GM18526 (cell line): ENCODE results near the gene MAML2.

Source experiments
- POLR2A ChIP-seq: IDR thresholded peaks from 3 replicates; pipeline ENCODE4 v1.6.1; 2011; ENCODE audit not compliant: insufficient read length; ENCODE audit errors: extremely low read depth

MAML2 gene

DNA sequence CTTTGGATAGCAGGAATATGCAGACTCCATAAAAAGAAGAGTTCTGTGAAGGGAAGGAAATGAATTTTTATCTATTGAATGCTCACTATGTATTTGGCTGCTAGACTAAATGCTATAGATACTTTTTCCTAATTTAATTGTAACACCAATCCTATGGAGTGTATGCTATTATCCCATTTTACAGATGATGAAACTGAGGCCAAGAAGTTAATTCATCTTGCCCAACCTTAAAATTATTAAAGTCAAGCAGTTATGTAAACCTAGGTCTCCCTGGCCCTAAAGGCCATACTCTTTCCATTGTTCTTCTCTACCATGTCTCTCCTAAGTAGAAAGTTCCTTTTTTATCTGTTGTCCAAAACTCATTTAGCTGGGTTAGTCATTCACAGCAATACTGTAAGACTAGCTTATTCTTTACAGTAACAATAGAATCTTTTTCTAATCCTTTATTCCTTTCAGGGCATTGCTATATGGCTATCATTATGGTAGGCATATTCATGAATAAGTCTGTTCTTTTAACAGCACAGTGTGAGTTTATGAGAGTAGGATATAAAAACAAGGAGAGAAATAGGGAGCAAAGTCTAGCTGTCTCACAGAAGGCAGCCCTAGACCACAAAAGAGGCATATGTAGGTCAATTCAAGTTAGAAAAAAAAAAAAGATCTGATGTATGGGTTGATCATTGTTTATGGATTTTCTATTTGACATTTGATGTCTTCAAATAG, 50.5 kb downstream of the MAML2 start:
- no peak for TF ChIP-seq POLR2A

DNA sequence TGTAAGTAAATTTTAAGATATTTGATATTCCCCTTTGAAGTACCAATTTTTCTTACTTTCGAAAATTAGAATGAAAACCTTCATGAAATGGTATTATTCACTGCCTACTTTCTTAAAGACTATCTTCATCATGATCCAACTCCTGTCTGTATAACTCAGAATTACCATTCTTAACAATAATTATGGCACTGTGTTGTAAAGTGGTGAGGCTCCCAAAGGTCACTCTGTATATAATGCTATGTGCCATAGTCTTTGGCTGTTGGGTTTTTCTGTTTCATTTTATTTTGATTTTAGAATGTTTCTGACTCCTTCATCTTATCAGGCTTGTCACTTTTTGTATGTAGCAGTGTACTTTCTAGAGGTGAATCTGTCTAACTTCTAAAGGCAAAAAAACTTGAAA, 52.4 kb downstream of the MAML2 start:
- no peak for TF ChIP-seq POLR2A

DNA sequence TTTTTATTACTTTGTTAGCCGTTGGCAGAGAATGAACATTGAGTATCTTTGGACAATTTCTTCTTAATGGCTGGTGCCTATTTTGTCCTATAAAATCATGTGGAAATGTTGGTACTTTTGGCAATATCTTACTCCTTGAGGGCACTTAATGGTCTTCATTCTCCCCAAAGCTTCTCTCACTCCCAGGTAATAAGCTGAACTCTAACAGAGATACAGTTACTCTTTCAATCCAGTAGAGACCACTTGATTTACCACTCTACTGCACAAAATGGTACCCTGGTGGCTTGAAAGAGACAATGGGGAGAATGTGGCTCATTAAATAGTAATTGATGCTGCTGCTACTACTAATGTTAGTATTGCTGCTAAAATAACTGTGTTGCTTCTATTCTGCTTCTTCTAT, 53.0 kb downstream of the MAML2 start:
- TF ChIP-seq POLR2A = no peak

DNA sequence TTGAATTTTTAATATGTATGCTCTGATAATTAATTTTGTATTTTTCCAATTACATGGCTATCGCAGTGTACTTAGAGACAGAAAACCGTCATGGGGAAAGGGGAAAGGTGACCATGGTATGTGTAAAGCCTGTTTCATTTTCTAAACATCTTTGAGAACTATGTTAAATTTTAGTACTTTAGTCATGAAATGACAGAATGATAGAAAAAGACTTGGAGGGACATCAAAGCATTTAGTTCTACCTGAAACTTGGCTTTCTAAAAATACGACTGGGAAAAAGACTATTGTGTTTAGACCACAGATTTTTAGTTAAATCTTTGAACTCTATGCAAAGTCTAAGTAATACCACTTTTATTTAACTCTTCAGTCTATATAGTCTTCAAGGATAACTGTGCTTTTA, 54.1 kb downstream of the MAML2 start:
- no peak for TF ChIP-seq POLR2A

DNA sequence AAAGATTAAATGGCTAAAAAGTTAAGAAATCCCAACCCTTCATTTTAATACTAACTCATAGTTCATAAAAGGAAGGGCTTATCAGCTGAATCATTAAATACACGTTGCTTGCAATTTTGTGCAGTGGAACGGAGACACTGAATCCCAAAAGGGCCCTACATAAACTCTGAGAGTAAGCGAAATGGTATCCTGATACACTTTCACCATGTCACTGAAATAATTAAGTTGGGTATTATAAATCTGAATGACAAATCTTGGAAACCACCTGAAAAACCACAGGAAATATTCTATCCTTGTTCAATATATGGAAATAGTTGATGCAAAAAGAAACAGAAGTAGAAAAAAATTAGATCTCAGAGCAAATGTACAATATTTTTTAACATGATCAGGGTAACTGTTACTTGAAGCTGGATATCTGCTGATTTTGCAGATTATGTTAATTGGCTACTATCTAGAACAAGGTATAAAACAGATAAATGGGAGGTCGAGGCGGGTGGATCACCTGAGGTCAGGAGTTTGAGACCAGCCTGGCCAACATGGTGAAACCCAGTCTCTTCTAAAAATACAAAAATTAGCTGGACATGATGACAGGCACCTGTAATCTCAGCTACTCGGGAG, 55.1 kb downstream of the MAML2 start:
- TF ChIP-seq POLR2A = no peak

DNA sequence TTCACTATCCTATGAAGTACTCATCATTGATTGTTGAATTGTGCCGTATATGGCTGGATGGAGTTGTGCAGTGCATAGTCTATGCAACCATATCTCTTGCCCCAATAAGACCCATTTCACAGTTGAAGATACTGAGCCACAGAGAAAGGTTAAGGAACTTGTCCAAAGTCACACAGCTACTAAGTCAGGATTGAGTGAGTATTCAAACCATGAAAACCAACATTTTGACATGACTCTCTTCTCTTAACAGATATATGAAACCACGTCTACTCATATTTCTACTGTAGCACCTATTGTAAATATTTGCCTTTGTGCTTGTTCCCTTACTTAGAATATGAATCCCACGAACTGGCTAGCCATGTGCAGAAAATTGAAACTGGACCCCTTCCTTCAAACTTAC, 58.1 kb downstream of the MAML2 start:
- TF ChIP-seq POLR2A = no peak

DNA sequence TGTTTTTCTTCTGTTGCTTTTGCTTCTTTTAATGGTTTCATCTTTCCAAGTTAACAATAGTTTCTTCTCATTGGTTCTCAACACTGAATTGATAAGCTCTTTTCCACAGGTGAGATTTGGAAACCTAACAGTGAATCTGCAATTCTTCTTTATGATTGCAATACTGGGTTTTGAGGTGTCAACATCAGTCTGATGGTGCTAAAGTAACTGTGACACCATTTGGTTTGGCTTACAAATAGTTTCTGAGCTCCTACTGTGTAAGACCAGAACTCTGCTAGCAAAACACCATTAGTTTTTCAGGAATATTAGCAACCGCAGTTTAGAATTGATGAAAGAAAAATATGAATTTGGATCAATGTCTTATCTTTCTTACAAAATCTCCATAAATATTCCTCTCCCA, 58.6 kb downstream of the MAML2 start:
- TF ChIP-seq POLR2A = no peak

DNA sequence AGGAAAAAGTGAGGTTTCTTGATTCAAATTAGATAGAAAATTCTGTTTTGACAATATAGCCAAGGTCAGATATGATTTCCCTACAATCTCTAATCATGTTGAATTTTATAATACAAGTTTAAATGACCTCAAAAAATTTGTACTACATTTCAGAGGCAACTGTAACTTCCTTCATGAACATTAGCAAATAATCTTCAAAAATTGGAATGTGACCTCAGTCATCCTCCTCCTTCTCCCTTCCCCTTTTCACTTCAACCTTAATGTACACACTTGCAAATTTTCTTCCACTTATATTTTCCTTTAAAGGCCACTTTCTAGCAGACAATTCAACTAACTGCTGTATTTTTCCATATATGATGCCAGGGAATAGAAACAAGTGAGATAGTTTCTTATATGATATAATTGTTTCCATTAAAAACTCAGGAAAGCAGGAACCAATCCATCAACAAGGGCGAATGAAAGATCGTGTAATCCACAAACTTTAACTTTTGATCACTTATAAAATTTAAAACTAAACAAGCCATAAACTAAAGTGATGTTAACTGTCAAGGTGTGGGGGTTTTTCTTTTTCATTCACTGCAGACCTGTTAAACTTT, 60.3 kb downstream of the MAML2 start:
- TF ChIP-seq POLR2A = no peak

DNA sequence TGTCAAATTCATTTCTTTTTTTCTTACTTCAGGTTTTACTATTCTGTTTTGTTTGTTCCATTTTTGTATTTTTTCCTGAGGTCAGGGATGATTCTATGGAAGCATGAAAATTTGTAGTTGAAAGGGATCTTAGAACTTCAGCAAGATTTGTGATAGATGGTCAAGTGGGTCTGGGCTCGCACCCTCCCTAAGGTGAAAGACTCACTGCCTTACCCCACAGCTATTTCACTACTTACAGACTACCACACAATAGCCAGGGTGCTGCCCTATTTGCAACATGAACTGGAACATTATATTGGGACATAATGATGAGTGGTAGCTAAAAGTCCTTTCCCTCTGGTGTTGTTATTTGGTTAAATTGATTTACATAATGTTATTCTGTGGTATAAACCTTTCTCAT, 62.6 kb downstream of the MAML2 start:
- TF ChIP-seq POLR2A = no peak

DNA sequence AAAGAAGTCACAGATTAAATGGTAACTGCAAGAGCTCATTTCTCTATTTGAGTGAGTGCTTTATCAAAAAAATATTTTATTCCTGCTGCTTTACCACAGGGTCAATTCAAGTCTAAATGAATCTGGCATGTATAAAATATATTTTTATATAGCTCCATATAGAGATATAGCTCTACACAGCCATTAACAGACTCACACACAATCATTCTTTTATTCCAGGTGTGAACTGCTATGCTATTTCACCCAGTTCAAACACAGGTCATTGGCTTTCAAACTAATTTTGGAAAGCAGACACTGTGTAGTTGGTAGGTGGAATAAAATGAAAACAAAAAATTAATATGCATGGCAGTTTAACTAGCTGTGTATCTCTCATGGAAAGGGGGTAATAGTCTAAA, 63.1 kb downstream of the MAML2 start:
- no peak for TF ChIP-seq POLR2A

DNA sequence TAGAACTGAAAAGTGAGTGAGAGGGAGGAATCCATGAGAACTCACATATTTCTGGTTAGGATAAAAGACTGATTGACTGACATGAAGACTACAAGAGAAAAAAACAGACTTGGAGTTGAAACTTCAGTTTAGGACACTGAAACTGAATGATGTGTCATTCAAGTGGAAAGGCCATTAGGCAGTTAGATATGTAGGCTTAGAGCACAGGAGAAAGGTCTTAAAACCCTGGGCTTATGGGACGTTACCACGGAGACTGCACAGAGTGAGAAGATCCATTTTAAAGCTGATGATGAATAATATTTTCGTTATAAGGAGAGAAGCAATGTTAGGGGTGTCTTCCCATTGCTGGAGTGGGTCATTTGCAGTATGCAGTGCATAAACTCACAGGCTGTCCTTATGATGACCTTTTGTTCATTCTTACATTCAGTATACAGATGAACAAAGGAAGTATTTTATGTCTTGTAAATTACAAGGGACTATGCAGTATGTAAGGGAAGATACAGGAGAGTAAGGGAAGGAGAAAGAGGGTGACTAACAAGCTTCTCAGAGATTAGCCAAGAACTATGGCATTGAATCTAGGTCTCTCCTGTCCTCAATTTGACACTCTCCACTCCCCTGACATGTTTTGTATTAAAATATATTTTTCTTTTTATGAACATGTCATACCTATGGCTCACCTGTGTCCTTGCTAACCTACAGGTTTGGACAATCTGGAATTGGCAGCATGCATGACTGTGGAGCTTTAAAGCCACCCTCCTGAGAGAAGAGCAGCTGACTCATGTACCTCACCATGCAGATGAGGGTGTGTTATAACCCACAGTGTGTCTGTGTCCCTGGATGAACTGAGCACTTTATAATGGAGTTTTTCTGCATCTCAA, 63.7 kb downstream of the MAML2 start:
- TF ChIP-seq POLR2A = no peak

DNA sequence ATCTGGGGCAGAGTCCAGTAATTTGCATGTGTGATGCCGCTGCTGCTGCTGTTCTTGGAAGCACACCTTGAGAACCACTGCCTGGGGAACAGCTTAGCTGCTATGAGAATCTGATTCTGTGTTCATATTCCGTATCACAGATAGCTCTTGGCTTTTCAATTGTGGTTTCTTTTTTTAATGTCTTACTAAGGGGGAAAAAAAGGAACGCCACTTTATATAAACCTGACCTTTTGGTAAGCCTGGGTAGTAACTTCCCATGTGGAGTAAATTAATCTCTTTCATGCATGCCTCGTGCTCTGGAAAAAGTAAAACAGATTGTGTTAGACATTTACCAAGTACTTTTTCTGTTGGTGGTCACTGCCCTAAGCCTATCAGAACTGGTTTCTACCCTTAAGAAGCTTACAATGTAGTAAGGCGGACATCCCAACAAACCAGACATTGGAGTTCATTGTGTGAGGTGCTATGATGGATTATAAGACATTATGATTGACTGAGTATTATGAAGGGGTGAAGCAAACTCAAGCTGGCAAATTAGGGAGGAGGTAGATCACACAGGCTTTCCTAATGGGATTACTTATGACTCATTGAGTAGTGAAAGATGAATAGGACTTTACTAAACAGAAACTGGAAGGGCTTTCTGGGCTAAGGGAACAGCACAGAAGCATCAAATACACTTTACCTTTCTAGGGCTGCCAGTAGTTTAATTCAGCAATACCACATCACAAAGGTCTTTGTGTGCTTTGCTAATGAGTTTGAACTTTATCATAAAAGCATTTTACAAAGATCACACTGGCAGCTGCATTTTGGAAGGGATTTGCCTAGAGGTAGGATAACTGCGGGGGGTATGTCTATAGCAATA, 64.7 kb downstream of the MAML2 start:
- TF ChIP-seq POLR2A = no peak

DNA sequence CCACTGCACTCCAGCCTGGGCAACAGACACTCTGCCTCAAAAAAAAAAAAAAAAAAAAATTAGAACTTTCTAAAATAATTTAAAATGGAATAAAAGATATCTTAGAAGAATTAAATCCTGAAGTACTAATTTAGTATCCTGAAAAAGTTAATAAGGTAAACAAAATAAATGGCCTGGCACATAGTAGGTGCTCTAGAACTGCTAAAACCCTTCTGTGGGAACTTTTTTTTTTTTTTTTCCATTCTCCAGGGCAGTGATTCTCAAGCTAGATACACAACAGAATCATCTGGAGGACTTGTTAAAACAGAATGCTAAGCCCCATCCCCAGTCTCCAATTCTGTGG, 65.3 kb downstream of the MAML2 start:
- TF ChIP-seq POLR2A = no peak

DNA sequence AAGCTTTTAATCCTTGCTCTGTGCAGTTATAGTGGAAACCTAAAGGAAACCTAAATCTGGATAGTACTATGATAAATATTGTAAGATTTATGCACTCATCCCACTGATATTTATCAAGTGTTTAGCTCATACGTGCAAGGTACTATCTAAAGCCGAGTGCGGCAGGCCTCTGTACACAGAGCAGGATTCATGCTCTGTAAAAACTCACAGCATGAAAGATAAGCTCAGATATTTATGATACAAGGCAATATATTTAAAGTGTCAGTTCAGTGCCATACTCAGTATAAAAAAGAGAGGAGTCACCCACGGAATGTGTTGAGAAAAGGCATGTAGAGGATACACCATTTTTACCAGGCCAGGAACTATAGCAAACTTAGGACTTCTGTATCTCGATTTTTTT, 66.2 kb downstream of the MAML2 start:
- no peak for TF ChIP-seq POLR2A
